GM06990 (cell line): ENCODE measurements around the gene ERBB4.

Source experiments
- DNase-seq: peaks from one replicate; pipeline ENCODE4 v3.0.0-alpha.2; 2011; ENCODE audit not compliant: insufficient read length; ENCODE audit errors: extremely low read depth
- H3K27me3 ChIP-seq: replicated peaks from 2 replicates; pipeline ENCODE4 v1.6.0; 2011; ENCODE audit warnings: low read length; ENCODE audit not compliant: control insufficient read depth, insufficient read depth
- H3K36me3 ChIP-seq: 2 replicates; pipeline ENCODE4 v1.5.1; 2011; ENCODE audit warnings: low read length; ENCODE audit not compliant: control insufficient read depth, insufficient read depth
- H3K4me3 ChIP-seq: replicated peaks from 2 replicates; pipeline ENCODE4 v1.5.1; 2011; ENCODE audit warnings: low read depth, mild to moderate bottlenecking, control low read depth, low read length
- TF ChIP-seq, protein P1 (sequence below): IDR thresholded peaks from 2 replicates; pipeline ENCODE4 v1.5.1; 2011; ENCODE audit warnings: low read length, control low read depth, mild to moderate bottlenecking, inconsistent platforms; ENCODE audit not compliant: insufficient read depth, poor library complexity, severe bottlenecking

ERBB4 gene

DNA sequence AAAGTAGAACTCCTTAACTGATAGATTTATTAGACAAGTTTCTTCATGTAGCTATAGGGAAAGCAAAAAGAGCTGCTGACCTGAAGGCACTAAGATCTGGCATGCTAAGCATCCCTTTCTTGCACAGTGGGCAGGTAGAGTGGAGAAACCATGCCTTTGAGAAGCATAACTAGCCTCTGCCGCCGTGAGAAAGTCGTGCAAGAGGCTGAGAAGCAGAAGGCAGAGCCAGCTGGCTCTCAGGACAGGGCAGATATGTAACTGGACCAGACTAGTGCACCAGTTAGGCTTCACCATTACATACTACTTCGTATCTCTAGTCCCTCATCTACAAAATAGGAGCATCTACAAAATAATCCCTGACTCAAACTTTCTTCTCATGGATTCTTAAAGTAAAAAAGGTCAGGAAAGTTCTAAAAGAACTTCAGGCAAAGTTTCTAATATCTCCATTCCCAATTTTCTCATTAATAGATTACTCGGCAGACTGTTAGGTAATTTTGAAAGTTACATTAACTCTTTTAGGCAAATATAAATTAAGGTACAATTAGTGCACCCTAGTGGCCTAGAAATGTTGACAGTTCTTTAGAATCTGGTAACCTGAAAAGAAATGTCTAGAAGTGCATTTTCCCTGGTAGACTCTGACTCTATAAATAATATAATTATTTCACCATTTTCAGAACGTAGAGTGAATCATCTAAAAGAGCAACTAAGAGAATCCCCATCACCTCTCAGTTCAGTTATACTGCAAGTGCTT lies 10.3 kb downstream of the ERBB4 start:
- DNase-seq: no peak
- TF ChIP-seq, protein P1, sequence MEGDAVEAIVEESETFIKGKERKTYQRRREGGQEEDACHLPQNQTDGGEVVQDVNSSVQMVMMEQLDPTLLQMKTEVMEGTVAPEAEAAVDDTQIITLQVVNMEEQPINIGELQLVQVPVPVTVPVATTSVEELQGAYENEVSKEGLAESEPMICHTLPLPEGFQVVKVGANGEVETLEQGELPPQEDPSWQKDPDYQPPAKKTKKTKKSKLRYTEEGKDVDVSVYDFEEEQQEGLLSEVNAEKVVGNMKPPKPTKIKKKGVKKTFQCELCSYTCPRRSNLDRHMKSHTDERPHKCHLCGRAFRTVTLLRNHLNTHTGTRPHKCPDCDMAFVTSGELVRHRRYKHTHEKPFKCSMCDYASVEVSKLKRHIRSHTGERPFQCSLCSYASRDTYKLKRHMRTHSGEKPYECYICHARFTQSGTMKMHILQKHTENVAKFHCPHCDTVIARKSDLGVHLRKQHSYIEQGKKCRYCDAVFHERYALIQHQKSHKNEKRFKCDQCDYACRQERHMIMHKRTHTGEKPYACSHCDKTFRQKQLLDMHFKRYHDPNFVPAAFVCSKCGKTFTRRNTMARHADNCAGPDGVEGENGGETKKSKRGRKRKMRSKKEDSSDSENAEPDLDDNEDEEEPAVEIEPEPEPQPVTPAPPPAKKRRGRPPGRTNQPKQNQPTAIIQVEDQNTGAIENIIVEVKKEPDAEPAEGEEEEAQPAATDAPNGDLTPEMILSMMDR: peak; percentile 14
- H3K27me3 ChIP-seq: no peaks in the 10 kb centered on the region
- no peak overlapping the region for H3K4me3 ChIP-seq
- H3K36me3 ChIP-seq: no peaks in the 10 kb centered on the region

DNA sequence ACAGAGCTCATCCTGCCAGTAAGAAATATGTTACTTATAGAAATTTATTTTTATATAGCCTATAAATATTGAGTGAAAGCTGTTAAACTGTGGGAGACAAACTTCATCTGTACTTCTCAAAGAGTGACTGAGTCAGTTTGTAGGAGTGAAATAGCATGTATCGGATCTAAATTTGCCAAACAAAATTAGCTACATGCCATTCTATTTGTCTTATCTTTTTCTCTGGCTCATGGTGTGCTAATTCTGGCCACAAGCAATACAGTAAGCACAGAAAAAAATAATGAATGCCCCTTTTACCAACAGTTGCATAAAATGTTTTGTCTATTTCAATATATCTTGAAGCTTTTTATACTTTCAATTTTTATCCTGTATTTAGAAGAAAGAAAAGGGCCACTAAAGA lies 12.5 kb downstream of the ERBB4 start:
- Histone ChIP-seq H3K4me3 (no peak overlapping the region), H3K36me3 (no peaks in the 10 kb centered on the region), H3K27me3 (no peaks in the 10 kb centered on the region)
- TF ChIP-seq, protein P1: no peak
- DNase-seq: no peak

DNA sequence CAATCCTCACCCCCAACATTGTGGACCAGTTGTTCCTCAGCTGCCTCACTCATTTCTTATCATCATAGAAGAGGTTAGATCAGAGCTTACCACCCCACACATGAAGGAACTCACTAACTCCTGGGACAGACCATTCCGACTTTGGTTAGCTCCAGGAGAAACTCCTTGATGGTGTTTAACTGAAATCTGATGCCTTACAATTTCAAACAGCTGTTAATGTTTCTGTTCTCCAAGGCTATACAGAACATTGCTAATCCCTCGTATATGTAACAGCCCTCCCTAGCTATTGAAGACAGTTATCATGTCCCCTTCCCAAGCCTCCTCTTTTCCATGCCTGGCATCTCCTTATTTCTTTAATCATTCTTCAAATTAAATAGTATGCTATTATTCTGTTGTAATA lies 14.8 kb downstream of the ERBB4 start:
- Histone ChIP-seq H3K27me3 (no peaks in the 10 kb centered on the region), H3K4me3 (no peak overlapping the region), H3K36me3 (no peaks in the 10 kb centered on the region)
- DNase-seq: no peak
- TF ChIP-seq, protein P1: no peak

DNA sequence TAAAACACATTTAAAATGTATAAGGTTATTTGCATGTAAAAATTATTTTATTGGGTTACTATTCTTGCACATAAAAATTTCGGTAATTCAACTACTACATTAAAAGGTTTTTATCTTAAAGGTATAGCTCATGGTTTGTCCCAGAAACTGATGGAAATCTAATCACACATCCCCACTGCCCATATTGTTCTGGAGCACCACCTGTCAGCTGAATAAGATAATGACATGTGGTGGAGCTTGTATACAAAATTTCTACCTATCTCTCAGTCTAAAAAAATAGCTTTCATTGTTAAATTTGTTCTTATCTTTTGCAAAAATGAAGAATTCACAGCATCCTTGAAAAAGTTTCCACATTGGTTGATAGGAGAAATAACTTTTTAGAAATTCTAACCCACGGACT lies 18.3 kb downstream of the ERBB4 start:
- no peaks in the 10 kb centered on the region for H3K27me3 ChIP-seq
- DNase-seq: no peak
- no peaks in the 10 kb centered on the region for H3K36me3 ChIP-seq
- H3K4me3 ChIP-seq: no peak overlapping the region
- TF ChIP-seq, protein P1: peak; percentile 34

DNA sequence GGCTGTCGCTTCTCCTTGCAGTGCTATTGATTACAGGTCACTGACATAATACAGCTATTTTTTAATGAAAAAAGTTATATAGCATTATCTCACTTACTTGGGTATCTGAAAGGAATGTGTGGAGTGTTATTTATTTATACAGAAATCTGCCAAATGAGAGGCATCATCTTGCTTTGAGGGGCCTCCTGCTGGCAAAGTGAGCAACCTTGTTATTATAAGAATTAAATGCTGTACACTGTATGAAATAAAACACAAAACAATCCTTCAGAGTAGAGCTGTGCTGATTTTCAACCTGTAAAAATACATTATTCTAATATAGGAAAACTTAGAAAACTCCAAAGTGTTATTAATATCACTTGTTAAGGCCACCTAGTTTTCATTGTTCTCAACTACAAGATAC lies 20.9 kb downstream of the ERBB4 start:
- no peaks in the 10 kb centered on the region for H3K27me3 ChIP-seq
- H3K36me3 ChIP-seq: no peaks in the 10 kb centered on the region
- DNase-seq: no peak
- H3K4me3 ChIP-seq: no peak overlapping the region
- TF ChIP-seq, protein P1: no peak

DNA sequence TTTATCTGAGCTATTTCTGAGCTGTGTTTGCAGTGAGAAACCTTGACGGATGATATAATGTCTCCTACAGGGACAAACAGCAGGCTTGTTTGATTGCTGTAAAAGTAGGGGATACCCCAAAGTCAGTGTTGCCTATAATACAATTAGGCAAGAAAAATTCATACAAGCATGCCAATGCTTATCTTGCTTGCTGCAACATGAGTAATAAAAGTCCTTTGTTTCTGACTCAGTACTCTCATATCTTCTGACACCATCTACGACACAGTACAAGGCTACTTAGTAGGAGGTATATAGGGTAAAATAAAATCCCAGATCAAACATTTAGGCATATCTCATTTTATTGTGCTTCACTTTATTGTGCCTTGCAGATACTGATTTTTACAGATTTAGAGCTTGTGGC lies 33.0 kb downstream of the ERBB4 start:
- TF ChIP-seq, protein P1: no peak
- no peaks in the 10 kb centered on the region for H3K36me3 ChIP-seq
- no peaks in the 10 kb centered on the region for H3K27me3 ChIP-seq
- no peak for DNase-seq
- no peak overlapping the region for H3K4me3 ChIP-seq
